ENCODE measurements around the gene LPIN1. TPM values are rescaled to one million over a fixed set of nuclear protein-coding genes. Genes with fewer than 3 reads are reported as not detected.

LPIN1 gene
- total and polyA plus RNA-seq, 5 donors from 2014 or later = 20.3 to 94.9 (median 26.6) TPM

GRCh38 chr2:11770531-11771188 is 24.2 kb downstream of the LPIN1 start:
- H3K27ac Mint-ChIP-seq = peak overlapping the region in 1 of 3 donors; percentile 23

GRCh38 chr2:11771971-11772615 is 25.7 kb downstream of the LPIN1 start:
- H3K9me3 ChIP-seq (ENCODE audit: control insufficient read depth in 2 of 2, low read length in 2 of 2) = no peaks in the 10 kb centered on the region
- DNase-seq (no peak), ATAC-seq (ENCODE audit: low read depth in 2 of 2) (no peak)
- Mint-ChIP-seq H3K4me1 (peaks cover 15 to 30% (median 29%) of the 10 kb centered on the region in 4 donors), H3K36me3 (peaks cover 53% of the 10 kb centered on the region), H3K9me3 (no peaks in the 10 kb centered on the region), H3K27ac (peak overlapping the region in 1 of 3 donors; percentile 94), H3K27me3 (no peaks in the 10 kb centered on the region), H3K4me3 (no peak overlapping the region)
- no peaks in the 10 kb centered on the region for H3K27me3 ChIP-seq (ENCODE audit: control insufficient read depth, insufficient read depth, low read length)
- no peak overlapping the region for H3K27ac ChIP-seq (ENCODE audit: insufficient read depth, low read length, poor library complexity, severe bottlenecking)
- H3K36me3 ChIP-seq (ENCODE audit: control insufficient read depth, insufficient read depth, low read length) = peaks cover 72% of the 10 kb centered on the region
- no peak overlapping the region for H3K4me3 ChIP-seq (ENCODE audit: low read depth, low read length)
- peaks cover 18% of the 10 kb centered on the region for H3K4me1 ChIP-seq (ENCODE audit: control insufficient read depth, insufficient read depth, low read length, poor library complexity, severe bottlenecking)

More at GRCh38 chr2:11770531-11771188, 24.2 kb downstream of the LPIN1 start:
- Histone ChIP-seq H3K4me1 (ENCODE audit: control insufficient read depth, insufficient read depth, low read length, poor library complexity, severe bottlenecking) (peaks cover 12% of the 10 kb centered on the region), H3K4me3 (ENCODE audit: low read depth, low read length) (no peak overlapping the region), H3K9me3 (ENCODE audit: control insufficient read depth in 2 of 2, low read length in 2 of 2) (no peaks in the 10 kb centered on the region), H3K27me3 (ENCODE audit: control insufficient read depth, insufficient read depth, low read length) (no peaks in the 10 kb centered on the region), H3K27ac (ENCODE audit: insufficient read depth, low read length, poor library complexity, severe bottlenecking) (no peak overlapping the region), H3K36me3 (ENCODE audit: control insufficient read depth, insufficient read depth, low read length) (peaks cover 78% of the 10 kb centered on the region)
- Mint-ChIP-seq H3K27me3 (no peaks in the 10 kb centered on the region), H3K4me1 (peaks cover 15 to 32% (median 27%) of the 10 kb centered on the region in 4 donors), H3K4me3 (no peak overlapping the region), H3K36me3 (peaks cover 67% of the 10 kb centered on the region), H3K9me3 (no peaks in the 10 kb centered on the region)
- ATAC-seq (ENCODE audit: low read depth in 2 of 2) = no peak
- no peak for DNase-seq

- no peaks in the 10 kb centered on the region for H3K9me3 Mint-ChIP-seq
- ATAC-seq (ENCODE audit: low read depth in 2 of 2) (no peak), DNase-seq (no peak)
- Histone ChIP-seq H3K9me3 (ENCODE audit: control insufficient read depth in 2 of 2, low read length in 2 of 2) (no peaks in the 10 kb centered on the region), H3K36me3 (ENCODE audit: control insufficient read depth, insufficient read depth, low read length) (peaks cover 65% of the 10 kb centered on the region), H3K27me3 (ENCODE audit: control insufficient read depth, insufficient read depth, low read length) (no peaks in the 10 kb centered on the region), H3K4me3 (ENCODE audit: low read depth, low read length) (no peak overlapping the region), H3K4me1 (ENCODE audit: control insufficient read depth, insufficient read depth, low read length, poor library complexity, severe bottlenecking) (peaks cover 21% of the 10 kb centered on the region), H3K27ac (ENCODE audit: insufficient read depth, low read length, poor library complexity, severe bottlenecking) (no peak overlapping the region)
- H3K27me3 Mint-ChIP-seq = no peaks in the 10 kb centered on the region
- peak overlapping the region; percentile 76 to 95 (median 94) for H3K27ac Mint-ChIP-seq
- peaks cover 21 to 40% (median 38%) of the 10 kb centered on the region in 4 donors for H3K4me1 Mint-ChIP-seq
- no peak overlapping the region for H3K4me3 Mint-ChIP-seq
- peaks cover 45% of the 10 kb centered on the region for H3K36me3 Mint-ChIP-seq
Observed at GRCh38 chr2:11773111-11773510, 26.7 kb downstream of the LPIN1 start.

- Histone ChIP-seq H3K27me3 (ENCODE audit: control insufficient read depth, insufficient read depth, low read length) (no peaks in the 10 kb centered on the region), H3K9me3 (ENCODE audit: control insufficient read depth in 2 of 2, low read length in 2 of 2) (no peaks in the 10 kb centered on the region), H3K27ac (ENCODE audit: insufficient read depth, low read length, poor library complexity, severe bottlenecking) (peak overlapping the region; percentile 83), H3K4me3 (ENCODE audit: low read depth, low read length) (no peak overlapping the region), H3K4me1 (ENCODE audit: control insufficient read depth, insufficient read depth, low read length, poor library complexity, severe bottlenecking) (peaks cover 29% of the 10 kb centered on the region), H3K36me3 (ENCODE audit: control insufficient read depth, insufficient read depth, low read length) (peaks cover 61% of the 10 kb centered on the region)
- H3K27ac Mint-ChIP-seq = peak overlapping the region; percentile 76 to 95 (median 94)
- no peaks in the 10 kb centered on the region for H3K27me3 Mint-ChIP-seq
- peak overlapping the region in 2 of 4 donors; percentile 6 to 38 for H3K4me3 Mint-ChIP-seq
- ATAC-seq (ENCODE audit: low read depth in 2 of 2) (no peak), DNase-seq (peak in 1 of 3 donors; percentile 31)
- H3K36me3 Mint-ChIP-seq = peaks cover 40% of the 10 kb centered on the region
- no peaks in the 10 kb centered on the region for H3K9me3 Mint-ChIP-seq
- H3K4me1 Mint-ChIP-seq = peaks cover 29 to 48% (median 46%) of the 10 kb centered on the region in 4 donors
Observed at GRCh38 chr2:11773747-11774525, 27.5 kb downstream of the LPIN1 start.

GRCh38 chr2:11774600-11774999 is 28.2 kb downstream of the LPIN1 start:
- no peaks in the 10 kb centered on the region for H3K27me3 Mint-ChIP-seq
- ATAC-seq (ENCODE audit: low read depth in 2 of 2) (no peak), DNase-seq (no peak)
- H3K9me3 Mint-ChIP-seq = no peaks in the 10 kb centered on the region
- H3K36me3 Mint-ChIP-seq = peaks cover 38% of the 10 kb centered on the region
- Histone ChIP-seq H3K9me3 (ENCODE audit: control insufficient read depth in 2 of 2, low read length in 2 of 2) (no peaks in the 10 kb centered on the region), H3K27ac (ENCODE audit: insufficient read depth, low read length, poor library complexity, severe bottlenecking) (peak overlapping the region; percentile 83), H3K4me1 (ENCODE audit: control insufficient read depth, insufficient read depth, low read length, poor library complexity, severe bottlenecking) (peaks cover 35% of the 10 kb centered on the region), H3K36me3 (ENCODE audit: control insufficient read depth, insufficient read depth, low read length) (peaks cover 57% of the 10 kb centered on the region), H3K27me3 (ENCODE audit: control insufficient read depth, insufficient read depth, low read length) (no peaks in the 10 kb centered on the region), H3K4me3 (ENCODE audit: low read depth, low read length) (no peak overlapping the region)
- peak overlapping the region; percentile 43 to 94 (median 76) for H3K27ac Mint-ChIP-seq
- H3K4me3 Mint-ChIP-seq = no peak overlapping the region
- peaks cover 34 to 53% (median 49%) of the 10 kb centered on the region in 4 donors for H3K4me1 Mint-ChIP-seq

- H3K4me1 Mint-ChIP-seq = peaks cover 37 to 56% (median 50%) of the 10 kb centered on the region in 4 donors
- no peaks in the 10 kb centered on the region for H3K9me3 ChIP-seq (ENCODE audit: control insufficient read depth in 2 of 2, low read length in 2 of 2)
- DNase-seq (peak in 2 of 3 donors; percentile 67 to 86), ATAC-seq (ENCODE audit: low read depth in 2 of 2) (peak; percentile 70 to 71)
- peak overlapping the region; percentile 83 for H3K27ac ChIP-seq (ENCODE audit: insufficient read depth, low read length, poor library complexity, severe bottlenecking)
- H3K27me3 ChIP-seq (ENCODE audit: control insufficient read depth, insufficient read depth, low read length) = no peaks in the 10 kb centered on the region
- peak overlapping the region; percentile 57 to 86 (median 85) for H3K4me3 Mint-ChIP-seq
- peak overlapping the region; percentile 82 to 95 (median 94) for H3K27ac Mint-ChIP-seq
- H3K27me3 Mint-ChIP-seq = no peaks in the 10 kb centered on the region
- peaks cover 35% of the 10 kb centered on the region for H3K4me1 ChIP-seq (ENCODE audit: control insufficient read depth, insufficient read depth, low read length, poor library complexity, severe bottlenecking)
- H3K9me3 Mint-ChIP-seq = no peaks in the 10 kb centered on the region
- H3K36me3 ChIP-seq (ENCODE audit: control insufficient read depth, insufficient read depth, low read length) = peaks cover 56% of the 10 kb centered on the region
- peaks cover 37% of the 10 kb centered on the region for H3K36me3 Mint-ChIP-seq
- peak overlapping the region; percentile 89 for H3K4me3 ChIP-seq (ENCODE audit: low read depth, low read length)
Observed at GRCh38 chr2:11775384-11775783, 29.0 kb downstream of the LPIN1 start.

GRCh38 chr2:11777066-11777782 is 30.8 kb downstream of the LPIN1 start:
- Mint-ChIP-seq H3K4me1 (peaks cover 36 to 54% (median 44%) of the 10 kb centered on the region in 4 donors), H3K36me3 (peaks cover 38% of the 10 kb centered on the region), H3K9me3 (no peaks in the 10 kb centered on the region), H3K27ac (peak overlapping the region in 1 of 3 donors; percentile 89), H3K4me3 (peak overlapping the region in 3 of 4 donors; percentile 32 to 76 (median 70)), H3K27me3 (no peaks in the 10 kb centered on the region)
- ATAC-seq (ENCODE audit: low read depth in 2 of 2) (no peak), DNase-seq (no peak)
- Histone ChIP-seq H3K4me3 (ENCODE audit: low read depth, low read length) (no peak overlapping the region), H3K27me3 (ENCODE audit: control insufficient read depth, insufficient read depth, low read length) (no peaks in the 10 kb centered on the region), H3K36me3 (ENCODE audit: control insufficient read depth, insufficient read depth, low read length) (peaks cover 55% of the 10 kb centered on the region), H3K9me3 (ENCODE audit: control insufficient read depth in 2 of 2, low read length in 2 of 2) (no peaks in the 10 kb centered on the region), H3K4me1 (ENCODE audit: control insufficient read depth, insufficient read depth, low read length, poor library complexity, severe bottlenecking) (peaks cover 35% of the 10 kb centered on the region), H3K27ac (ENCODE audit: insufficient read depth, low read length, poor library complexity, severe bottlenecking) (no peak overlapping the region)
